ENCODE results near the gene PHF19.

The PHF19 gene

GRCh38 chr9:120913647-120914264, 36.8 kb upstream of the PHF19 start:
- ATAC-seq: peak in 1 of 2 donors; percentile 9

- ATAC-seq: no peak
These were observed 36.1 kb upstream of the PHF19 start for GRCh38 chr9:120912958-120913646.

- no peak for ATAC-seq
These were observed 34.4 kb upstream of the PHF19 start for GRCh38 chr9:120911295-120911837.

- peak; percentile 76 to 85 for ATAC-seq
These were observed 33.7 kb upstream of the PHF19 start for GRCh38 chr9:120910643-120911042.

- peak; percentile 31 to 45 for ATAC-seq
These were observed 32.9 kb upstream of the PHF19 start for GRCh38 chr9:120909904-120910303.

GRCh38 chr9:120905315-120906164, 28.6 kb upstream of the PHF19 start:
- ATAC-seq: peak in 1 of 2 donors; percentile 19

GRCh38 chr9:120904978-120905301, 28.0 kb upstream of the PHF19 start:
- no peak for ATAC-seq

- peak; percentile 37 to 42 for ATAC-seq
These were observed 27.3 kb upstream of the PHF19 start for GRCh38 chr9:120904061-120904977.

- ATAC-seq: no peak
These were observed 25.9 kb upstream of the PHF19 start for GRCh38 chr9:120902569-120903535.

GRCh38 chr9:120901755-120902568, 25.0 kb upstream of the PHF19 start:
- no peak for ATAC-seq

GRCh38 chr9:120900824-120901223, 23.8 kb upstream of the PHF19 start:
- ATAC-seq: no peak

GRCh38 chr9:120899490-120900068, 22.6 kb upstream of the PHF19 start:
- ATAC-seq: no peak

GRCh38 chr9:120898396-120898795, 21.4 kb upstream of the PHF19 start:
- ATAC-seq: no peak

GRCh38 chr9:120895951-120896350, 19.0 kb upstream of the PHF19 start:
- ATAC-seq: no peak

- ATAC-seq: no peak
These were observed 17.5 kb upstream of the PHF19 start for GRCh38 chr9:120894321-120895148.

GRCh38 chr9:120893611-120894307, 16.8 kb upstream of the PHF19 start:
- peak; percentile 19 to 22 for ATAC-seq

- ATAC-seq: peak; percentile 62 to 63
These were observed 16.0 kb upstream of the PHF19 start for GRCh38 chr9:120892748-120893610.

All from activated CD4-positive, CD25-positive, alpha-beta regulatory T cell treated with anti-CD3 and anti-CD28 coated beads, Interleukin-2, amount 50 U/mL, for 24 hours (primary cell).